GM12892 (cell line): ENCODE data around the gene NEK6.

Source experiments
- DNase-seq: peaks from one replicate; pipeline ENCODE4 v3.0.0; 2011; ENCODE audit not compliant: insufficient read length
- FAIRE-seq: peaks from 2 replicates; lab custom pipeline; 2011; peaks lifted over from hg19 to GRCh38; lab: Jason Lieb, UNC
- POLR2A ChIP-seq: IDR thresholded peaks from 2 replicates; pipeline ENCODE4 v1.6.1; 2011; ENCODE audit warnings: low read depth, low read length, control low read depth
- POLR2AphosphoS5 ChIP-seq: IDR thresholded peaks from 2 replicates; pipeline ENCODE4 v1.6.1; 2011; ENCODE audit warnings: low read depth, low read length, control low read depth
- TAF1 ChIP-seq: IDR thresholded peaks from 2 replicates; pipeline ENCODE4 v1.6.1; 2011; ENCODE audit warnings: low read depth, mild to moderate bottlenecking, control low read depth, low read length, borderline replicate concordance

NEK6 gene

GRCh38 chr9:124359426-124359825, 101.7 kb downstream of the NEK6 start:
- DNase-seq (no peak), FAIRE-seq (no peak)
- TF ChIP-seq TAF1 (no peak), POLR2AphosphoS5 (peak; percentile 67), POLR2A (peak; percentile 26; the same call in 1 of the 2 replicates)

- TF ChIP-seq POLR2AphosphoS5 (no peak), POLR2A (no peak), TAF1 (no peak)
- no peak for DNase-seq
- FAIRE-seq, result no peak
Observed at GRCh38 chr9:124359855-124360678, 102.3 kb downstream of the NEK6 start.

- no peak for FAIRE-seq
- no peak for DNase-seq
Observed at GRCh38 chr9:124361128-124361527, 103.4 kb downstream of the NEK6 start.

GRCh38 chr9:124363326-124364096, 105.8 kb downstream of the NEK6 start:
- no peak for TF ChIP-seq POLR2A
- TF ChIP-seq TAF1, result no peak
- no peak for TF ChIP-seq POLR2AphosphoS5
- DNase-seq (no peak), FAIRE-seq (no peak)

More at GRCh38 chr9:124361128-124361527, 103.4 kb downstream of the NEK6 start:
- TF ChIP-seq POLR2AphosphoS5, result no peak
- no peak for TF ChIP-seq POLR2A
- no peak for TF ChIP-seq TAF1

- no peak for FAIRE-seq
- TF ChIP-seq POLR2A (no peak), POLR2AphosphoS5 (no peak), TAF1 (no peak)
- no peak for DNase-seq
Observed at GRCh38 chr9:124364141-124364540, 106.4 kb downstream of the NEK6 start.

GRCh38 chr9:124365036-124365435, 107.3 kb downstream of the NEK6 start:
- TF ChIP-seq TAF1 (no peak), POLR2AphosphoS5 (no peak), POLR2A (no peak)
- DNase-seq, result no peak
- no peak for FAIRE-seq

GRCh38 chr9:124366476-124367220, 108.9 kb downstream of the NEK6 start:
- FAIRE-seq (no peak), DNase-seq (no peak)
- TF ChIP-seq POLR2A (no peak), TAF1 (no peak), POLR2AphosphoS5 (no peak)

- TF ChIP-seq TAF1 (no peak), POLR2A (no peak), POLR2AphosphoS5 (no peak)
- FAIRE-seq (no peak), DNase-seq (no peak)
Observed at GRCh38 chr9:124368692-124369091, 110.9 kb downstream of the NEK6 start.

- TF ChIP-seq TAF1 (no peak), POLR2A (no peak), POLR2AphosphoS5 (no peak)
- FAIRE-seq (no peak), DNase-seq (no peak)
Observed at GRCh38 chr9:124369231-124369797, 111.6 kb downstream of the NEK6 start.

GRCh38 chr9:124370896-124371582, 113.3 kb downstream of the NEK6 start:
- no peak for FAIRE-seq
- DNase-seq, result no peak
- TF ChIP-seq POLR2AphosphoS5 (no peak), TAF1 (no peak), POLR2A (no peak)
